Smooth muscle cell (in vitro differentiated cells): Measurements from ENCODE around the gene SLC25A33. TPM values are rescaled to one million over a fixed set of nuclear protein-coding genes. Genes with fewer than 3 reads are reported as not detected.

ENCODE experiments used
- DNase-seq: peaks from one replicate; lab custom pipeline; 2025; ENCODE audit not compliant: unreplicated experiment; lab: John Stamatoyannopoulos, UW
- H2AFZ ChIP-seq: fragments of 200-600 bp; sonication (generic); 2 replicates; pipeline ENCODE4 v1.6.0; 2016; ENCODE audit warnings: antibody characterized with exemption, low read depth, mild to moderate bottlenecking
- H3F3A ChIP-seq: fragments of 200-600 bp; sonication (generic); 2 replicates; pipeline ENCODE4 v1.6.0; 2017; ENCODE audit warnings: antibody characterized with exemption, low read depth
- H3K27ac ChIP-seq: fragments of 200-600 bp; sonication (generic); 2 replicates; pipeline ENCODE4 v1.5.1; 2016; ENCODE audit warnings: low read depth, mild to moderate bottlenecking
- H3K27me3 ChIP-seq: fragments of 200-600 bp; sonication (generic); 2 replicates; pipeline ENCODE4 v1.6.1; 2016; ENCODE audit warnings: low read depth, mild to moderate bottlenecking
- H3K36me3 ChIP-seq: fragments of 200-600 bp; sonication (generic); 2 replicates; pipeline ENCODE4 v1.5.1; 2016; ENCODE audit warnings: low read depth
- H3K4me1 ChIP-seq: fragments of 200-600 bp; sonication (generic); 2 replicates; pipeline ENCODE4 v1.5.1; 2016; ENCODE audit warnings: low read depth
- H3K4me2 ChIP-seq: fragments of 200-600 bp; sonication (generic); 2 replicates; pipeline ENCODE4 v1.6.0; 2016; ENCODE audit warnings: mild to moderate bottlenecking
- H3K4me3 ChIP-seq: fragments of 200-600 bp; sonication (generic); 2 replicates; pipeline ENCODE4 v1.5.1; 2016; ENCODE audit warnings: mild to moderate bottlenecking
- H3K79me2 ChIP-seq: fragments of 200-600 bp; sonication (generic); 2 replicates; pipeline ENCODE4 v1.6.0; 2016; ENCODE audit warnings: low read depth, mild to moderate bottlenecking
- H3K9ac ChIP-seq: fragments of 200-600 bp; sonication (generic); 2 replicates; pipeline ENCODE4 v1.6.0; 2016; ENCODE audit warnings: low read depth
- H3K9me3 ChIP-seq: fragments of 200-600 bp; sonication (generic); replicated peaks from 2 replicates; pipeline ENCODE4 v1.5.1; 2016; ENCODE audit warnings: low read depth
- H4K20me1 ChIP-seq: fragments of 200-600 bp; sonication (generic); 2 replicates; pipeline ENCODE4 v1.6.0; 2016; ENCODE audit warnings: low read depth
- CTCF ChIP-seq: fragments of 200-600 bp; sonication (generic); IDR thresholded peaks from 2 replicates; pipeline ENCODE4 v1.5.1; 2017; ENCODE audit warnings: borderline replicate concordance, mild to moderate bottlenecking, antibody characterized with exemption; ENCODE audit not compliant: insufficient read depth, poor library complexity, severe bottlenecking
- WGBS: methylation state at CpG from one replicate; pipeline ENCODE4 v1.1.7; 2016; ENCODE audit warnings: low lambda C conversion rate; 5-methylcytosine and 5-hydroxymethylcytosine counted together
- polyA plus RNA-seq: library from polyadenylated mRNA; unstranded; fragments of >200 nt; fragmentation: Nextera tagmentation; extraction: Ambion mirVana; gene quantifications from 2 replicates; pipeline ENCODE4 v1.2.1, GENCODE V29; 2016
- total RNA-seq: library from RNA; depleted of rRNA; stranded (reverse); fragments of >200 nt; gene quantifications from 2 replicates; pipeline ENCODE4 v1.2.3, GENCODE V29; 2014

Gene SLC25A33
- total and polyA plus RNA-seq, 2 experiments from 2014 or later: 5.4 to 5.5 TPM

- Histone ChIP-seq H3K4me3 (no peak overlapping the region), H3K27ac (no peak overlapping the region), H3K9me3 (no peaks in the 10 kb centered on the region), H3F3A (no peaks in the 10 kb centered on the region), H2AFZ (no peak overlapping the region), H3K27me3 (no peaks in the 10 kb centered on the region), H3K9ac (no peak overlapping the region), H3K4me1 (no peaks in the 10 kb centered on the region), H3K36me3 (no peaks in the 10 kb centered on the region), H4K20me1 (no peaks in the 10 kb centered on the region), H3K4me2 (no peak overlapping the region), H3K79me2 (no peaks in the 10 kb centered on the region)
- no peak for TF ChIP-seq CTCF
- DNase-seq: no peak
- WGBS: 96% methylated on average over 14 of the region's 15 CpGs
Measured at GRCh38 chr1:9604836-9605235, 65.6 kb downstream of the SLC25A33 start.

DNA sequence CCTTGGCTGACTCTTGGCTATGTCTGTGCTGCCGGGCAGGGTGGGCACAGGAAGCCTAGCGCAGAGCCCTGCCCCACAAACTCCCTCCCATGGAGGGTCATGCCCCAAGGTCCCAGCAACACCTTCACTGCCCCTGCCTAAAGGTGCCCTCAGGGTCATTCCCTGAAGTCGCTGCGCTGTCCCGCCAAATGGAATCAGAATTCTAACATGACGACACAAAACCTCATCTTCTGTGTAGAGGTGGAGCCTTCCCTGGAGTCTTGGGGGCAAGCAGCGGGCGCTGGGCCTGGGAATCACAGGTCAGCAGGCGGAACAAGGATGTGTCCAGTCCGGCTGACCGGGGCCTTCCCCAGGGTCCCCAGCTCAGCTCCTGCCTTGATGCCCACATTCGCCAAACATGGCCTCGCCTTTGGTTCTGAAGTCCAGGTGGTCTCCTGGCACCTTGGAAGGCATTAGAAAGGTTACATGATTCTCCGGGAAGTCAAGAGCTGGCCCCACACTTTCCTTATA lies 66.7 kb downstream of the SLC25A33 start:
- Histone ChIP-seq H3K4me2 (no peak overlapping the region), H3K4me1 (no peaks in the 10 kb centered on the region), H4K20me1 (no peaks in the 10 kb centered on the region), H3K79me2 (no peaks in the 10 kb centered on the region), H2AFZ (no peak overlapping the region), H3K9me3 (no peaks in the 10 kb centered on the region), H3F3A (no peaks in the 10 kb centered on the region), H3K27ac (no peak overlapping the region), H3K4me3 (no peak overlapping the region), H3K9ac (no peak overlapping the region), H3K36me3 (no peaks in the 10 kb centered on the region), H3K27me3 (no peaks in the 10 kb centered on the region)
- no peak for TF ChIP-seq CTCF
- 96% methylated on average over 14 of the region's 14 CpGs for whole genome bisulfite sequencing
- no peak for DNase-seq

DNA sequence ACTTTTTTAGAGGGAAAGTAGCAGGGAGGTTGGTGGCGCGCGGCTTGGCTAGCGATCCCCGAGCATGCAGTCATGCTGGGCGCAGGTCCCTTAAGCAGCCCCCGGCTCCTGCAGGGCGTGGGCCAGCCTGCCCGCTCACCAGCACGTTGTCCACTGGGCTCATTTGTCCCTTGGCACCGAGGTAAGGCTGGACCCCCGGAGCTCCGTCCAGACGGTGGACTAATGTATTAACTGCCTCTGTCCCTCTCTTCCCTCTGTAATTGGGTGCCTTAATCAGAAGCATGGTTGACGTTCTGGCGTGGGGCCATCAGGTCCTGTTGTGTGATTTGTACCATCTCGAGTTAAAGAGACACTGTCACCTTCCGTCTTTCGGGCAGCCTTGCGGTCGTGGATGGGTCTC lies 67.2 kb downstream of the SLC25A33 start:
- H3K4me1 ChIP-seq: no peaks in the 10 kb centered on the region
- 97% methylated on average over 21 of the region's 21 CpGs for WGBS
- no peak overlapping the region for H2AFZ ChIP-seq
- H3K27ac ChIP-seq: no peak overlapping the region
- no peak for TF ChIP-seq CTCF
- no peak for DNase-seq
- H3K4me2 ChIP-seq: no peak overlapping the region
- H4K20me1 ChIP-seq: no peaks in the 10 kb centered on the region
- H3K79me2 ChIP-seq: no peaks in the 10 kb centered on the region
- no peak overlapping the region for H3K4me3 ChIP-seq
- no peak overlapping the region for H3K9ac ChIP-seq
- no peaks in the 10 kb centered on the region for H3K9me3 ChIP-seq
- no peaks in the 10 kb centered on the region for H3K36me3 ChIP-seq
- no peaks in the 10 kb centered on the region for H3F3A ChIP-seq
- no peaks in the 10 kb centered on the region for H3K27me3 ChIP-seq

DNA sequence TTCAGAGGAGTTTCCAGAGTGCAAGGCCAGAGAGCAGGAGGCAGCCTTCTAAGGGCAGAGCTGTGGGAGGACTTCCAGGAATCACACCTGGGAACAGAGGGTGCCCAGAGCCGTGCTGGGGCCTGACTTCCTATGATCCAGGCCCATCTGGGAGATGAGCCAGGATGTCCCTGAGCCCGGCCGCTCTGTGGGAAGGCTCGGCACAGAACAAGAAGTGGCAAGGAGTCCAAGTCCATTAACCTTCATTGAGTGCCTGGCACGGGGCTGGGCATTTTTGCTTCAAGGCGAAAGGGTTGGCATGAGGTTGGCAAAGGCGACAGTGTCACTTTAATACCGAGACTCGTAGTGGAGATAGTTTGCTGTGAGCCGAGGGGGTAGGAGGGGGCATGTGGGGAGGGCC lies 67.7 kb downstream of the SLC25A33 start:
- no peaks in the 10 kb centered on the region for H4K20me1 ChIP-seq
- 96% methylated on average over 10 of the region's 10 CpGs for WGBS
- DNase-seq: no peak

More for the DNA sequence above, 67.7 kb downstream of the SLC25A33 start:
- no peaks in the 10 kb centered on the region for H3K79me2 ChIP-seq
- TF ChIP-seq CTCF: no peak
- no peak overlapping the region for H2AFZ ChIP-seq
- H3K9ac ChIP-seq: no peak overlapping the region
- no peaks in the 10 kb centered on the region for H3K27me3 ChIP-seq
- no peaks in the 10 kb centered on the region for H3F3A ChIP-seq
- no peak overlapping the region for H3K4me3 ChIP-seq
- no peaks in the 10 kb centered on the region for H3K4me1 ChIP-seq
- H3K4me2 ChIP-seq: no peak overlapping the region
- no peaks in the 10 kb centered on the region for H3K9me3 ChIP-seq
- H3K27ac ChIP-seq: no peak overlapping the region
- no peaks in the 10 kb centered on the region for H3K36me3 ChIP-seq
